ENCODE data around the gene RNF157.

DNA sequence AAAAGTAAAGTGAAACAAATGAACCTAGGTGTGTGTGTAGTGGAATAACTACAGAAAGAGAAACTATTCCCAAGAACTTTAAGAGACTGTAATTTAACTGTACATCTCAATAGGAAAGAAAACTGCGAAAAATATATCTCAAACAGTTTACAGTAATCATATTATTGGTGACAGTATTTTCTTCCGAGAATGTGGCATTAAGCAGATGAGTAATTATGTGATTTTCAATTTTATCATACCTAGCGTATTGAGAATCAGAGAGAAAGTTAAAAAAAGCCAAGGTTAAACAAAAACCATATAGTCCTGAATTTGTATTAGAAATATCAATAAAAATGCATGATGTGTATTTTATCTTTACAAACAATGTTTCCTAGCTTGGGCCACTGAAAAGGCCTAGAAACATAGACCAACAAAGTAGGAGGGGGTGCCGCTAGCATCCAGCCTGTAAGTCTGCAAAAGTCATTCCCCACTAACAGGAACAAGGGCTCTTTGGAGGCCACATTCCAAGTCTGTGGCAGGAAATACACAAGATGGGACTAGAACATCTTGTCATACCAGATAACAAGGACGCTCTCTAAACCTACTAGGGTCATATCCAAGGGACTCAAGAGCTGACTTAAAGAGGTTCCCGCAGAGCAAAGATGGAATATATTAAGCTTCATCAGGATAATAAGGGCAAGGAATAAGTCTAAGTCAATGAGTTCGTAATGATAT, 20.5 kb downstream of the RNF157 start:
- TF ChIP-seq CTCF (IDR thresholded peaks at IDR 0.05) (no peak), POLR2A (IDR thresholded peaks at IDR 0.05) (no peak), POLR2AphosphoS5 (IDR thresholded peaks at IDR 0.05) (no peak), EP300 (IDR thresholded peaks at IDR 0.05) (no peak)
